Measurements from ENCODE around the gene TBC1D2.

GRCh38 chr9:98226516-98226915 lies 28.9 kb downstream of the TBC1D2 start:
- TF ChIP-seq CTCF (IDR thresholded peaks at IDR 0.05; ENCODE audit: low read depth, low read length) (no peak), EZH2phosphoT487 (IDR thresholded peaks at IDR 0.05; ENCODE audit: low read depth) (no peak)
